Smooth muscle cell (in vitro differentiated cells): ENCODE results near the gene STAB1. TPM values are rescaled to one million over a fixed set of nuclear protein-coding genes. Genes with fewer than 3 reads are reported as not detected.

ENCODE experiments used
- DNase-seq: peaks from one replicate; lab custom pipeline; 2025; ENCODE audit not compliant: unreplicated experiment; lab: John Stamatoyannopoulos, UW
- H2AFZ ChIP-seq: fragments of 200-600 bp; sonication (generic); 2 replicates; pipeline ENCODE4 v1.6.0; 2016; ENCODE audit warnings: antibody characterized with exemption, low read depth, mild to moderate bottlenecking
- H3F3A ChIP-seq: fragments of 200-600 bp; sonication (generic); 2 replicates; pipeline ENCODE4 v1.6.0; 2017; ENCODE audit warnings: antibody characterized with exemption, low read depth
- H3K27ac ChIP-seq: fragments of 200-600 bp; sonication (generic); 2 replicates; pipeline ENCODE4 v1.5.1; 2016; ENCODE audit warnings: low read depth, mild to moderate bottlenecking
- H3K27me3 ChIP-seq: fragments of 200-600 bp; sonication (generic); 2 replicates; pipeline ENCODE4 v1.6.1; 2016; ENCODE audit warnings: low read depth, mild to moderate bottlenecking
- H3K36me3 ChIP-seq: fragments of 200-600 bp; sonication (generic); 2 replicates; pipeline ENCODE4 v1.5.1; 2016; ENCODE audit warnings: low read depth
- H3K4me1 ChIP-seq: fragments of 200-600 bp; sonication (generic); 2 replicates; pipeline ENCODE4 v1.5.1; 2016; ENCODE audit warnings: low read depth
- H3K4me2 ChIP-seq: fragments of 200-600 bp; sonication (generic); 2 replicates; pipeline ENCODE4 v1.6.0; 2016; ENCODE audit warnings: mild to moderate bottlenecking
- H3K4me3 ChIP-seq: fragments of 200-600 bp; sonication (generic); 2 replicates; pipeline ENCODE4 v1.5.1; 2016; ENCODE audit warnings: mild to moderate bottlenecking
- H3K79me2 ChIP-seq: fragments of 200-600 bp; sonication (generic); 2 replicates; pipeline ENCODE4 v1.6.0; 2016; ENCODE audit warnings: low read depth, mild to moderate bottlenecking
- H3K9ac ChIP-seq: fragments of 200-600 bp; sonication (generic); 2 replicates; pipeline ENCODE4 v1.6.0; 2016; ENCODE audit warnings: low read depth
- H3K9me3 ChIP-seq: fragments of 200-600 bp; sonication (generic); replicated peaks from 2 replicates; pipeline ENCODE4 v1.5.1; 2016; ENCODE audit warnings: low read depth
- H4K20me1 ChIP-seq: fragments of 200-600 bp; sonication (generic); 2 replicates; pipeline ENCODE4 v1.6.0; 2016; ENCODE audit warnings: low read depth
- CTCF ChIP-seq: fragments of 200-600 bp; sonication (generic); IDR thresholded peaks from 2 replicates; pipeline ENCODE4 v1.5.1; 2017; ENCODE audit warnings: borderline replicate concordance, mild to moderate bottlenecking, antibody characterized with exemption; ENCODE audit not compliant: insufficient read depth, poor library complexity, severe bottlenecking
- WGBS: methylation state at CpG from one replicate; pipeline ENCODE4 v1.1.7; 2016; ENCODE audit warnings: low lambda C conversion rate; 5-methylcytosine and 5-hydroxymethylcytosine counted together
- polyA plus RNA-seq: library from polyadenylated mRNA; unstranded; fragments of >200 nt; fragmentation: Nextera tagmentation; extraction: Ambion mirVana; gene quantifications from 2 replicates; pipeline ENCODE4 v1.2.1, GENCODE V29; 2016
- total RNA-seq: library from RNA; depleted of rRNA; stranded (reverse); fragments of >200 nt; gene quantifications from 2 replicates; pipeline ENCODE4 v1.2.3, GENCODE V29; 2014

The STAB1 gene
- total and polyA plus RNA-seq, 2 experiments from 2014 or later: 0.22 to 0.25 TPM

GRCh38 chr3:52514576-52514975, 19.4 kb downstream of the STAB1 start:
- Histone ChIP-seq H3K4me3 (no peak overlapping the region), H3K27me3 (peaks cover 6% of the 10 kb centered on the region), H3F3A (no peaks in the 10 kb centered on the region), H3K9me3 (no peaks in the 10 kb centered on the region), H3K27ac (no peak overlapping the region), H3K9ac (no peak overlapping the region), H3K79me2 (no peaks in the 10 kb centered on the region), H4K20me1 (no peaks in the 10 kb centered on the region), H3K4me1 (no peaks in the 10 kb centered on the region), H2AFZ (no peak overlapping the region), H3K36me3 (no peaks in the 10 kb centered on the region), H3K4me2 (no peak overlapping the region)
- WGBS: 90% methylated on average over 11 of the region's 11 CpGs
- no peak for DNase-seq
- no peak for TF ChIP-seq CTCF

GRCh38 chr3:52515192-52515591, 20.1 kb downstream of the STAB1 start:
- no peak overlapping the region for H3K4me3 ChIP-seq
- H3K36me3 ChIP-seq: no peaks in the 10 kb centered on the region
- no peaks in the 10 kb centered on the region for H3K9me3 ChIP-seq
- no peaks in the 10 kb centered on the region for H3K4me1 ChIP-seq
- DNase-seq: no peak
- H3F3A ChIP-seq: no peaks in the 10 kb centered on the region
- no peaks in the 10 kb centered on the region for H4K20me1 ChIP-seq
- 84% methylated on average over 6 of the region's 6 CpGs for WGBS
- no peaks in the 10 kb centered on the region for H3K79me2 ChIP-seq
- peaks cover 6% of the 10 kb centered on the region for H3K27me3 ChIP-seq
- H2AFZ ChIP-seq: no peak overlapping the region
- no peak overlapping the region for H3K9ac ChIP-seq
- H3K4me2 ChIP-seq: no peak overlapping the region
- H3K27ac ChIP-seq: no peak overlapping the region
- no peak for TF ChIP-seq CTCF

GRCh38 chr3:52516509-52517195, 21.5 kb downstream of the STAB1 start:
- H3F3A ChIP-seq: no peaks in the 10 kb centered on the region
- WGBS: 96% methylated on average over 18 of the region's 19 CpGs

More at GRCh38 chr3:52516509-52517195, 21.5 kb downstream of the STAB1 start:
- H3K79me2 ChIP-seq: no peaks in the 10 kb centered on the region
- H2AFZ ChIP-seq: no peak overlapping the region
- no peak for DNase-seq
- no peaks in the 10 kb centered on the region for H3K4me1 ChIP-seq
- no peak overlapping the region for H3K9ac ChIP-seq
- no peaks in the 10 kb centered on the region for H4K20me1 ChIP-seq
- H3K9me3 ChIP-seq: no peaks in the 10 kb centered on the region
- H3K4me3 ChIP-seq: no peak overlapping the region
- no peak for TF ChIP-seq CTCF
- no peaks in the 10 kb centered on the region for H3K36me3 ChIP-seq
- no peak overlapping the region for H3K27ac ChIP-seq
- H3K27me3 ChIP-seq: peaks cover 6% of the 10 kb centered on the region
- H3K4me2 ChIP-seq: no peak overlapping the region
